HG03196 (cell line): Measurements from ENCODE around the gene DAG1.

ENCODE experiments used
- ATAC-seq: cut with Tn5 transposase; IDR thresholded peaks from one replicate; pipeline ENCODE4 v1.9.1; 2021; ENCODE audit not compliant: unreplicated experiment

Gene DAG1

GRCh38 chr3:49469936-49470713 lies at the start of gene DAG1:
Gene DAG1, plus strand, starts transcription at chr3:49470267. Its CDS starts 40,268 bp downstream, at chr3:49510535.
- ATAC-seq, result peak; percentile 85

GRCh38 chr3:49421890-49422378 lies 48.1 kb upstream of the DAG1 start:
- no peak for ATAC-seq

GRCh38 chr3:49422379-49423248 lies 47.5 kb upstream of the DAG1 start, which contains the start of gene AMT:
Gene AMT, minus strand, starts transcription at chr3:49422473. Its CDS starts 23 bp downstream, at chr3:49422450.
- no peak for ATAC-seq

GRCh38 chr3:49424816-49425215 lies 45.3 kb upstream of the DAG1 start:
- no peak for ATAC-seq

- ATAC-seq, result no peak
Measured at GRCh38 chr3:49427586-49427985, 42.5 kb upstream of the DAG1 start.

GRCh38 chr3:49428752-49429080 lies 41.4 kb upstream of the DAG1 start:
- ATAC-seq, result no peak

GRCh38 chr3:49434731-49435130 lies 35.3 kb upstream of the DAG1 start:
- ATAC-seq, result no peak

GRCh38 chr3:49445391-49445790 lies 24.7 kb upstream of the DAG1 start:
- ATAC-seq, result no peak

- ATAC-seq, result no peak
Measured at GRCh38 chr3:49453621-49454020, 16.4 kb upstream of the DAG1 start.

- ATAC-seq, result no peak
Measured at GRCh38 chr3:49454458-49454857, 15.6 kb upstream of the DAG1 start.

GRCh38 chr3:49454898-49455681 lies 15.0 kb upstream of the DAG1 start:
- no peak for ATAC-seq

- no peak for ATAC-seq
Measured at GRCh38 chr3:49456466-49456865, 13.6 kb upstream of the DAG1 start.

GRCh38 chr3:49460188-49460890 lies 9.7 kb upstream of the DAG1 start:
- ATAC-seq, result no peak

GRCh38 chr3:49460956-49461355 lies 9.1 kb upstream of the DAG1 start:
- ATAC-seq, result no peak

- ATAC-seq, result no peak
Measured at GRCh38 chr3:49461443-49462171, 8.5 kb upstream of the DAG1 start.

- ATAC-seq, result no peak
Measured at GRCh38 chr3:49462222-49462621, 7.8 kb upstream of the DAG1 start.

- ATAC-seq, result no peak
Measured at GRCh38 chr3:49465270-49466034, 4.6 kb upstream of the DAG1 start.

GRCh38 chr3:49466085-49466484 lies 4.0 kb upstream of the DAG1 start:
- no peak for ATAC-seq
